ENCODE results near the gene STAC2. TPM values are rescaled to one million over a fixed set of nuclear protein-coding genes. Genes with fewer than 3 reads are reported as not detected.

STAC2 gene
- total and polyA plus RNA-seq, 7 experiments from 2014 or later, result not detected

DNA sequence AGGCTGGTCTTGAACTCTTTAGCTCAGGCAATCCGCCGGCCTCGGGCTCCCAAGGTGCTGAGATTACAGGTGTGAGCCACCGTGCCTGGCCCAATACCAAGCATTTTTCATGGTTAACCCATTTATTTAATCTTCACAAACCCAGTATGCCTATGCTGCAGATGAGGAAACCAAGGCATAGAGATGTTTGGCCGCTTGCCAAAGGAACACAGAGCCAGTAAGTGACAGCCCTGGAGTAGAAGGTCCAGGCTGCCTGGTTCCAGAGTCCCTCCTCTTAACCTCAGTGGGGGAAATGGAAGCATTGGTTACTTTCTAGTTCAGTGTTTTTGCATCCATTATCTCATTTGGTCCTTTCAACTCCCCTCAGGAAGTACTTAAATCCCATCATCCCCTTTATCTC is 44.4 kb downstream of the STAC2 start:
- ChIA-PET POLR2A (no interaction called here), CTCF (no interaction called here)
- peaks cover 0 to 44% (median 0%) of the 10 kb centered on the region in 3 experiments for H3K36me3 ChIP-seq (ENCODE audit: control insufficient read depth in 2 of 3, insufficient read depth in 3 of 3, low read length in 3 of 3)
- no peak for DNase-seq
- Mint-ChIP-seq H3K27me3 (no peaks in the 10 kb centered on the region), H3K4me3 (no peak overlapping the region), H3K4me1 (peaks cover 0 to 5% (median 0%) of the 10 kb centered on the region in 7 donors), H3K27ac (no peak overlapping the region), H3K36me3 (peaks cover 5 to 27% (median 11%) of the 10 kb centered on the region in 5 donors), H3K9me3 (no peaks in the 10 kb centered on the region)
- no peak overlapping the region for H3K27ac ChIP-seq (ENCODE audit: low read depth, low read length)
- H3K4me1 ChIP-seq (ENCODE audit: control insufficient read depth in 2 of 2, insufficient read depth in 2 of 2, low read length in 2 of 2), result no peaks in the 10 kb centered on the region
- no peaks in the 10 kb centered on the region for H3K9me3 ChIP-seq (ENCODE audit: control insufficient read depth in 2 of 3, low read length in 3 of 3)
- intact Hi-C loops (cut with micrococcal nuclease), result no loop called here
- no peaks in the 10 kb centered on the region for H3K27me3 ChIP-seq (ENCODE audit: control insufficient read depth in 2 of 2, insufficient read depth in 2 of 2, low read length in 2 of 2)
- H3K4me3 ChIP-seq (ENCODE audit: low read length), result no peak overlapping the region
- no peak for ATAC-seq

DNA sequence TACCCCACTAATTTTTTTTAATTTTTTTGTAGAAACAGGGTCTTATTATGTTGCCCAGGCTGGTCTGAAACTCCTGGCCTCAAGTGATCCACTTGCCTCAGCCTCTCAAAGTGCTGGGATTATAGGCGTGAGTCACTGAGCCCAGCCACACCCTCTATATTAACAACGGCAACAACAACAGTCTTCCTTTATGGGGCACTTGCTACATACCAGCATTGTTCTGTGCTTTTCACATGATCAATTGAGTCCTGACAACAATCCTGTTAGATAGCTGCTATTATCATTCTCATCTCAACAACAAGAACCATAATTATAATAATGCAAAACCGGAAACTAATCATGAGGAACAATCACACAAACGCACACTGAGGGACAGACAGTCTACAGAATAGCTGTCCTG is 47.2 kb downstream of the STAC2 start:
- peaks cover 1 to 13% (median 5%) of the 10 kb centered on the region in 7 donors for H3K4me1 Mint-ChIP-seq
- CTCF ChIA-PET, result interaction anchor here (0.6 to 6.7 kb wide), 6 partner anchors 12 to 1708 kb away, joined by 3 to 81 read pairs (median 3); partner anchors contain the start of gene ARL5C
- POLR2A ChIA-PET, result no interaction called here

DNA sequence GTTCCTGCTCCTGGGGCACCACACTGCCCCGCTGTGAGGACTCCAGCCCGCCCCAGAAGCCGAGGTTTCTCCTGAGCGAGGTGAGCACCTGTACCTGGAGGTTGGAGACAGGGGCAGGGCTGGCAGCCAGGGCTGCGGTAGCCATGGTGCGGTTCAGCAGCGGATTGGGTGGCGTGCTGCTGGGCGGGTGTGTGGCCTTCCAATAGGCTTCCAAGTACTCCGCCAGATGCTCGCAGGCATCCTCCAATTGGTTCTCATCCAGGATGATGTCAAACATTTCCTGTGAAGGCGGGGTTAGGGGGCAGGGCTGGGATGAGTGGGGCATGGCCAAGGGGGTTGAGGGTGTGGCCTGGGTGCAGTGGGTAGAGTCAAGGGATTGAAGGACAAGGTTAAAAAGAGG is 48.5 kb downstream of the STAC2 start:
- CTCF ChIA-PET, result interaction anchor here (1.0 to 6.7 kb wide), 3 partner anchors 24 to 194 kb away, joined by 3 to 81 read pairs (median 3); no protein-coding TSS in a partner anchor
- POLR2A ChIA-PET, result no interaction called here
- H3K9me3 Mint-ChIP-seq, result no peaks in the 10 kb centered on the region

More for the DNA sequence above, 47.2 kb downstream of the STAC2 start:
- Mint-ChIP-seq H3K27me3 (no peaks in the 10 kb centered on the region), H3K9me3 (no peaks in the 10 kb centered on the region), H3K4me3 (no peak overlapping the region), H3K36me3 (peaks cover 4 to 19% (median 9%) of the 10 kb centered on the region in 5 donors), H3K27ac (no peak overlapping the region)
- ATAC-seq, result no peak
- Histone ChIP-seq H3K4me1 (ENCODE audit: control insufficient read depth in 2 of 2, insufficient read depth in 2 of 2, low read length in 2 of 2) (peaks cover 0 to under 1% of the 10 kb centered on the region in 2 donors), H3K4me3 (ENCODE audit: low read length) (no peak overlapping the region), H3K9me3 (ENCODE audit: control insufficient read depth in 2 of 3, low read length in 3 of 3) (no peaks in the 10 kb centered on the region), H3K27ac (ENCODE audit: low read depth, low read length) (no peak overlapping the region), H3K36me3 (ENCODE audit: control insufficient read depth in 2 of 3, insufficient read depth in 3 of 3, low read length in 3 of 3) (peaks cover 0 to 20% (median 0%) of the 10 kb centered on the region in 3 experiments), H3K27me3 (ENCODE audit: control insufficient read depth in 2 of 2, insufficient read depth in 2 of 2, low read length in 2 of 2) (no peaks in the 10 kb centered on the region)
- intact Hi-C loops (cut with micrococcal nuclease), result no loop called here
- DNase-seq, result no peak

GRCh38 chr17:39175695-39176093 is 50.1 kb downstream of the STAC2 start:
- H3K27me3 Mint-ChIP-seq, result no peaks in the 10 kb centered on the region
- H3K4me1 ChIP-seq (ENCODE audit: control insufficient read depth in 2 of 2, insufficient read depth in 2 of 2, low read length in 2 of 2), result peaks cover 0 to 8% of the 10 kb centered on the region in 2 donors
- H3K9me3 Mint-ChIP-seq, result no peaks in the 10 kb centered on the region
- peaks cover 0 to 17% (median 0%) of the 10 kb centered on the region in 3 experiments for H3K36me3 ChIP-seq (ENCODE audit: control insufficient read depth in 2 of 3, insufficient read depth in 3 of 3, low read length in 3 of 3)
- H3K27ac Mint-ChIP-seq, result no peak overlapping the region
- ChIA-PET CTCF (interaction anchor here (0.7 to 6.7 kb wide), 10 partner anchors 13 to 197 kb away, joined by 3 to 81 read pairs (median 4); no protein-coding TSS in a partner anchor), POLR2A (interaction anchor here (1.3 to 1.9 kb wide), 2 partner anchors 20 to 24 kb away, joined by 3 to 8 read pairs; partner anchors contain the start of gene RPL19)
- no peaks in the 10 kb centered on the region for H3K27me3 ChIP-seq (ENCODE audit: control insufficient read depth in 2 of 2, insufficient read depth in 2 of 2, low read length in 2 of 2)
- H3K36me3 Mint-ChIP-seq, result peaks cover 0 to 10% (median 0%) of the 10 kb centered on the region in 5 donors
- intact Hi-C loops (cut with micrococcal nuclease), result loop anchor here (1.0 kb wide), 5 partner anchors 11 to 308 kb away; no protein-coding TSS in a partner anchor
- no peak for DNase-seq
- no peaks in the 10 kb centered on the region for H3K9me3 ChIP-seq (ENCODE audit: control insufficient read depth in 2 of 3, low read length in 3 of 3)
- H3K4me3 ChIP-seq (ENCODE audit: low read length), result no peak overlapping the region
- no peak overlapping the region for H3K27ac ChIP-seq (ENCODE audit: low read depth, low read length)
- peaks cover 12 to 29% (median 20%) of the 10 kb centered on the region in 7 donors for H3K4me1 Mint-ChIP-seq
- no peak overlapping the region for H3K4me3 Mint-ChIP-seq
- ATAC-seq, result no peak

More for the DNA sequence above, 48.5 kb downstream of the STAC2 start:
- no peak overlapping the region for H3K4me3 Mint-ChIP-seq
- H3K27ac Mint-ChIP-seq, result peak overlapping the region in 1 of 9 donors; percentile 65
- Histone ChIP-seq H3K36me3 (ENCODE audit: control insufficient read depth in 2 of 3, insufficient read depth in 3 of 3, low read length in 3 of 3) (peaks cover 0 to 17% (median 0%) of the 10 kb centered on the region in 3 experiments), H3K4me3 (ENCODE audit: low read length) (no peak overlapping the region), H3K4me1 (ENCODE audit: control insufficient read depth in 2 of 2, insufficient read depth in 2 of 2, low read length in 2 of 2) (peaks cover 0 to 8% of the 10 kb centered on the region in 2 donors), H3K9me3 (ENCODE audit: control insufficient read depth in 2 of 3, low read length in 3 of 3) (no peaks in the 10 kb centered on the region), H3K27ac (ENCODE audit: low read depth, low read length) (no peak overlapping the region), H3K27me3 (ENCODE audit: control insufficient read depth in 2 of 2, insufficient read depth in 2 of 2, low read length in 2 of 2) (no peaks in the 10 kb centered on the region)
- no peak for ATAC-seq
- H3K4me1 Mint-ChIP-seq, result peaks cover 7 to 23% (median 18%) of the 10 kb centered on the region in 7 donors
- intact Hi-C loops (cut with micrococcal nuclease), result no loop called here
- DNase-seq, result no peak
- H3K27me3 Mint-ChIP-seq, result no peaks in the 10 kb centered on the region
- peaks cover 0 to 10% (median 0%) of the 10 kb centered on the region in 5 donors for H3K36me3 Mint-ChIP-seq

DNA sequence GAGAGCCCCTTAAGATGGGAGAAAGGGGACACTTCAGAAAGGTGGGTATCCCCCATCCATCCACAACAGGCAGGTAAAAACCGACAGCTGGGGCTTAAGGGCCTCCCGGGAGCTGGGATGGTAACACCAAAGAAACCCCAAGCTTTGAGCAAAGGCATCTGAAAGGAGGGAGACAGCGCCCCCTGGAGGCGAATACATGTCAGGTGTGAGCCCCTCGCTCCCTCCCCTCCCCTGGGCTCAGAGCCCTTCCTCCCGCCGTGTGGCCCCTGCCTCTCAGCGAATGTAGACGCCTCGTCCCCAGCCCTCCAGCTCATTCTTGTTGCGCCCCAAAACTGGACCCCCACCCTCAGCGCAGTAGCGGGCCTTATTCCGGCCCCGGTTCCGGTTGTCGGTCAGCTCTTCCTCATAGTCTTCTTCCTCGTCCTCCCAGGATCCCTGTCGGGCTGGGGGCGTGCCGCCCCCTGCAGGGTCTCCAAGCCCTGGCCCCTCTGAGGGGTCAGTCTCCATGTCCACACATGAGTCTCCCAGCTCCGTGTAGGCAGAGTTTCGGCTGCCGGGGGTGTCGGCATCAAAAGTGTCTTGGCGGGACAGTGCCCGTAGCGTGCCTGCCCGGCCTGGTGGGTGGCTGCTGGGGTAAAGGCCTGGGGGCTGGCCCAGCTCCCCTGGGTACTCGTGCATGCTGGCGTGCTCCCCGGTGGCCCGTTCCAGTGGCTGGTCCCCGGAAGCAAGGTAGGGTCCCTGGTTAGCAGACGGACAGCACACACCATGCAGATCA is 50.6 kb downstream of the STAC2 start:
- no peaks in the 10 kb centered on the region for H3K9me3 Mint-ChIP-seq
- peaks cover 0 to 10% (median 0%) of the 10 kb centered on the region in 5 donors for H3K36me3 Mint-ChIP-seq
- CTCF ChIA-PET, result interaction anchor here (0.7 to 6.7 kb wide), 21 partner anchors 8 to 291 kb away, joined by 3 to 81 read pairs (median 4); partner anchors contain the start of gene ARL5C
- H3K27me3 ChIP-seq (ENCODE audit: control insufficient read depth in 2 of 2, insufficient read depth in 2 of 2, low read length in 2 of 2), result no peaks in the 10 kb centered on the region
- peak overlapping the region in 3 of 9 donors; percentile 24 to 78 (median 48) for H3K27ac Mint-ChIP-seq
- POLR2A ChIA-PET, result interaction anchor here (0.6 to 1.9 kb wide), 6 partner anchors 10 to 413 kb away, joined by 3 to 8 read pairs (median 4); partner anchors contain the start of gene RPL19
- H3K36me3 ChIP-seq (ENCODE audit: control insufficient read depth in 2 of 3, insufficient read depth in 3 of 3, low read length in 3 of 3), result peaks cover 0 to 17% (median 0%) of the 10 kb centered on the region in 3 experiments
- H3K27ac ChIP-seq (ENCODE audit: low read depth, low read length), result no peak overlapping the region
- peaks cover 12 to 29% (median 20%) of the 10 kb centered on the region in 7 donors for H3K4me1 Mint-ChIP-seq
- DNase-seq (peak; percentile 64 to 80 (median 74)), ATAC-seq (peak; percentile 93)
- H3K4me3 ChIP-seq (ENCODE audit: low read length), result no peak overlapping the region
- no peak overlapping the region for H3K4me3 Mint-ChIP-seq
- intact Hi-C loops (cut with micrococcal nuclease), result loop anchor here (1.0 kb wide), 5 partner anchors 11 to 308 kb away; no protein-coding TSS in a partner anchor
- H3K4me1 ChIP-seq (ENCODE audit: control insufficient read depth in 2 of 2, insufficient read depth in 2 of 2, low read length in 2 of 2), result peaks cover 0 to 8% of the 10 kb centered on the region in 2 donors
- H3K27me3 Mint-ChIP-seq, result no peaks in the 10 kb centered on the region
- H3K9me3 ChIP-seq (ENCODE audit: control insufficient read depth in 2 of 3, low read length in 3 of 3), result no peaks in the 10 kb centered on the region

DNA sequence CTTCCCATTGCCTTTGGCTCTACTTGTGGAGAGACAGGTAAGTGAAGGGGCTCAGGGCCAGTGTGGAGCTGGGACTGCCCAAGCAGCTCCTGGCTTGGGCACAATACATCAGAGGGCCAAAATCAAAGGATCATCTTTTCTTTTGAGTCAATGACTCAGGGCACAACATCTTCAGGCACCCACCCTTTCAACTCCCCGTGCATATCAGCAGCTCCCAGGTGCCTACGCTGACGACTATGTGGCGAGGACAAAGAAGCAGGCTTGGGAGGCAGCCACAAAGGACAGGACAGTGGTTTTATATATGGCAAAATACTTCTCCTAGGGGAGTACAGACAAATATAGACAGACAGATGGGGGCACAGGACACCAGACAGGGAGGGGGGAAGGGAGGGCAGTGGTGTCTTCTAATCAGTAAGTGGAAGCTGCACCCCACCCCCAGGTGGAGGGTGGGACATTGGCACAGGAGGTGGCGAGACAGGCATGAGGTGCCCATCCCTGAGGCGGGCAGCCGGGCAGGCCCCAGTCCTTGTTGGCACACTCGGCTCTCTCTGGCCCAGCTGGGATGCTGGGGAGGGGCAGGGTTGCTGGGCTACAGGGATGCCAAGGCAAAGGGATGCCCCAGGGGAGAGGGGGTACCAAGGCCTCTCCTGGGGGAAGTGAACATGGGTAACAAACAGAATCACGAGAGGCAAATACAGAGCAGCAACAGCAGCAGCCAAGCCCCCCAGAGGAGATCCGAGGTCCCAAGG is 52.0 kb downstream of the STAC2 start:
- H3K36me3 ChIP-seq (ENCODE audit: control insufficient read depth in 2 of 3, insufficient read depth in 3 of 3, low read length in 3 of 3), result peaks cover 0 to 17% (median 0%) of the 10 kb centered on the region in 3 experiments
- Mint-ChIP-seq H3K9me3 (peaks cover 0 to 2% (median 0%) of the 10 kb centered on the region in 11 donors), H3K4me1 (peaks cover 12 to 29% (median 20%) of the 10 kb centered on the region in 7 donors), H3K36me3 (peaks cover 0 to 10% (median 0%) of the 10 kb centered on the region in 5 donors), H3K4me3 (no peak overlapping the region), H3K27me3 (peaks cover 0 to 7% (median 0%) of the 10 kb centered on the region in 5 donors), H3K27ac (peak overlapping the region in 5 of 9 donors; percentile 8 to 63 (median 45))
- ATAC-seq, result no peak
- ChIA-PET POLR2A (interaction anchor here (0.6 to 1.6 kb wide), 3 partner anchors 8 to 275 kb away, joined by 3 to 6 read pairs (median 3); no protein-coding TSS in a partner anchor), CTCF (interaction anchor here (0.7 to 6.7 kb wide), 12 partner anchors 7 to 473 kb away, joined by 3 to 81 read pairs (median 6); partner anchors contain the start of gene ARL5C)
- H3K27me3 ChIP-seq (ENCODE audit: control insufficient read depth in 2 of 2, insufficient read depth in 2 of 2, low read length in 2 of 2), result no peaks in the 10 kb centered on the region
- no peaks in the 10 kb centered on the region for H3K9me3 ChIP-seq (ENCODE audit: control insufficient read depth in 2 of 3, low read length in 3 of 3)
- no peak for DNase-seq
- no peak overlapping the region for H3K27ac ChIP-seq (ENCODE audit: low read depth, low read length)
- H3K4me3 ChIP-seq (ENCODE audit: low read length), result no peak overlapping the region
- intact Hi-C loops (cut with micrococcal nuclease), result no loop called here
- peaks cover 0 to 8% of the 10 kb centered on the region in 2 donors for H3K4me1 ChIP-seq (ENCODE audit: control insufficient read depth in 2 of 2, insufficient read depth in 2 of 2, low read length in 2 of 2)

All from naive thymus-derived CD4-positive, alpha-beta T cell (primary cell).